GM19099 (cell line): ENCODE data around the gene ESYT3.

Experiments
- POLR2A ChIP-seq: IDR thresholded peaks from 3 replicates; pipeline ENCODE4 v1.6.1; 2011; ENCODE audit warnings: low read depth; ENCODE audit not compliant: insufficient read length; ENCODE audit errors: extremely low read depth

The ESYT3 gene

GRCh38 chr3:138434875-138435772 lies 708 bp downstream of the ESYT3 start:
- no peak for TF ChIP-seq POLR2A

GRCh38 chr3:138435840-138436239 lies 1.4 kb downstream of the ESYT3 start:
- no peak for TF ChIP-seq POLR2A

GRCh38 chr3:138437281-138437680 lies 2.9 kb downstream of the ESYT3 start:
- no peak for TF ChIP-seq POLR2A

GRCh38 chr3:138438896-138439295 lies 4.5 kb downstream of the ESYT3 start:
- no peak for TF ChIP-seq POLR2A

- TF ChIP-seq POLR2A = no peak
These were observed 5.2 kb downstream of the ESYT3 start for GRCh38 chr3:138439646-138440045.

- TF ChIP-seq POLR2A = no peak
These were observed 5.7 kb downstream of the ESYT3 start for GRCh38 chr3:138440121-138440521.

GRCh38 chr3:138440596-138440995 lies 6.2 kb downstream of the ESYT3 start:
- TF ChIP-seq POLR2A = no peak

- no peak for TF ChIP-seq POLR2A
These were observed 6.8 kb downstream of the ESYT3 start for GRCh38 chr3:138441256-138441655.

- TF ChIP-seq POLR2A = no peak
These were observed 7.3 kb downstream of the ESYT3 start for GRCh38 chr3:138441742-138442141.

GRCh38 chr3:138442433-138442832 lies 8.0 kb downstream of the ESYT3 start:
- TF ChIP-seq POLR2A = no peak

GRCh38 chr3:138443091-138443490 lies 8.7 kb downstream of the ESYT3 start:
- no peak for TF ChIP-seq POLR2A

GRCh38 chr3:138443521-138444503 lies 9.4 kb downstream of the ESYT3 start:
- TF ChIP-seq POLR2A = no peak

- no peak for TF ChIP-seq POLR2A
These were observed 10.8 kb downstream of the ESYT3 start for GRCh38 chr3:138445236-138445635.

GRCh38 chr3:138445654-138446053 lies 11.2 kb downstream of the ESYT3 start:
- no peak for TF ChIP-seq POLR2A

- no peak for TF ChIP-seq POLR2A
These were observed 14.2 kb downstream of the ESYT3 start for GRCh38 chr3:138448631-138449030.
